PC-9 (cell line): ENCODE data around the gene SCNN1B. TPM values are rescaled to one million over a fixed set of nuclear protein-coding genes. Genes with fewer than 3 reads are reported as not detected.
A peak's percentile ranks its signal among the peaks of the same experiment; 100 is the strongest.
"Not testable (repeated sequence)": the region's sequence is repeated elsewhere in the genome, so short reads cannot be mapped to it uniquely, and the experiment has no call there.

Source experiments
- BruUV-seq: library from RNA; stranded (reverse); fragments of 400-500 nt; replicated peaks from 2 replicates; lab custom pipeline; 2021; lab: Mats Ljungman, UMichigan
- CTCF ChIA-PET: fragments of 300-600 bp; sonication (Branson Sonifier 250); formaldehyde crosslinking; loops from one replicate; lab custom pipeline; 2022; ENCODE audit warnings: antibody characterized with exemption; lab: Charles Lee
- POLR2A ChIA-PET: fragments of 300-600 bp; sonication (Branson Sonifier 250); formaldehyde crosslinking; loops from one replicate; lab custom pipeline; 2022; ENCODE audit warnings: antibody characterized with exemption; ENCODE audit not compliant: unreplicated experiment; lab: Charles Lee
- DNase-seq, 2 experiments: peaks; one replicate each; pipeline versions ENCODE4 v3.0.0 to v3.0.0-alpha.2; 2015 to 2022; ENCODE audit warnings: mixed read lengths in 1 of 2
- H2AFZ ChIP-seq: fragments of 200-600 bp; sonication (generic); 2 replicates; pipeline ENCODE4 v1.8.1; 2017; ENCODE audit warnings: antibody characterized with exemption
- H3F3A ChIP-seq: fragments of 200-600 bp; sonication (generic); 2 replicates; pipeline ENCODE4 v1.8.1; 2017; ENCODE audit warnings: antibody characterized with exemption, mild to moderate bottlenecking, low read depth; ENCODE audit not compliant: insufficient read depth
- H3K27ac ChIP-seq: fragments of 200-600 bp; sonication (generic); 2 replicates; pipeline ENCODE4 v1.6.1; 2016; ENCODE audit warnings: mixed run types
- H3K27me3 ChIP-seq: fragments of 200-600 bp; sonication (generic); 2 replicates; pipeline ENCODE4 v1.6.1; 2016; ENCODE audit warnings: low read depth, mixed run types; ENCODE audit not compliant: insufficient read depth
- H3K36me3 ChIP-seq: fragments of 200-600 bp; sonication (generic); 2 replicates; pipeline ENCODE4 v1.6.1; 2016; ENCODE audit warnings: low read depth, mixed run types
- H3K4me1 ChIP-seq: fragments of 200-600 bp; sonication (generic); replicated peaks from 2 replicates; pipeline ENCODE4 v1.6.1; 2016; ENCODE audit warnings: mixed run types; ENCODE audit not compliant: insufficient read depth
- H3K4me2 ChIP-seq: fragments of 200-600 bp; sonication (generic); 2 replicates; pipeline ENCODE4 v1.6.1; 2017; ENCODE audit warnings: mixed run types
- H3K4me3 ChIP-seq: fragments of 200-600 bp; sonication (generic); 2 replicates; pipeline ENCODE4 v1.6.1; 2016; ENCODE audit warnings: mixed run types
- H3K79me2 ChIP-seq: fragments of 200-600 bp; sonication (generic); 2 replicates; pipeline ENCODE4 v1.6.1; 2017; ENCODE audit warnings: low read depth, mixed run types
- H3K9me2 ChIP-seq: fragments of 200-600 bp; sonication (generic); 2 replicates; pipeline ENCODE4 v1.8.1; 2017; ENCODE audit warnings: mild to moderate bottlenecking; ENCODE audit not compliant: insufficient read depth
- H3K9me3 ChIP-seq: fragments of 200-600 bp; sonication (generic); 2 replicates; pipeline ENCODE4 v1.8.1; 2016; ENCODE audit warnings: low read depth; ENCODE audit not compliant: insufficient read depth
- H4K20me1 ChIP-seq: fragments of 200-600 bp; sonication (generic); 2 replicates; pipeline ENCODE4 v1.8.1; 2017; ENCODE audit not compliant: insufficient read depth
- EZH2 ChIP-seq: fragments of 200-600 bp; sonication (generic); IDR thresholded peaks from 2 replicates; pipeline ENCODE4 v1.8.0; 2017; ENCODE audit warnings: antibody characterized with exemption, low read depth
- intact Hi-C: fragments of 100-400 bp; cut with micrococcal nuclease; formaldehyde crosslinking; loops from one replicate; pipeline ENCODE4 v1.10.0; 2022; ENCODE audit not compliant: unreplicated experiment
- total RNA-seq: library from RNA; stranded (reverse); gene quantifications from 2 replicates; pipeline ENCODE4 v1.2.3, GENCODE V29; 2021
- TF ChIP-seq, protein P1 (sequence below): fragments of 200-600 bp; sonication (generic); conservative IDR thresholded peaks from 2 replicates; pipeline ENCODE4 v1.6.1; 2017; ENCODE audit warnings: mixed run types, antibody characterized with exemption, mild to moderate bottlenecking, moderate library complexity

The SCNN1B gene
- total RNA-seq, 1 experiment from 2014 or later: 0.57 TPM

- no TSS peak for BruUV-seq
- peak overlapping the region; percentile 66 for H3K27ac ChIP-seq
- H3K4me1 ChIP-seq: peaks cover 81% of the 10 kb centered on the region
These were observed 63.6 kb downstream of the SCNN1B start for GRCh38 chr16:23365602-23366240.

GRCh38 chr16:23366341-23366740, 64.2 kb downstream of the SCNN1B start:
- H3K4me1 ChIP-seq: peaks cover 78% of the 10 kb centered on the region
- peaks cover 58% of the 10 kb centered on the region for H3F3A ChIP-seq
- H3K36me3 ChIP-seq, DNase-seq, H4K20me1 ChIP-seq, H2AFZ ChIP-seq, BruUV-seq, H3K79me2 ChIP-seq, H3K4me2 ChIP-seq, H3K27me3 ChIP-seq, H3K9me3 ChIP-seq, POLR2A ChIA-PET, H3K4me3 ChIP-seq, H3K9me2 ChIP-seq: not testable (repeated sequence)
- H3K27ac ChIP-seq: peak overlapping the region; percentile 66
- CTCF ChIA-PET: interaction anchor here (0.6 kb wide), 1 partner anchor 185 kb away, joined by 21 read pairs; no protein-coding TSS in a partner anchor
- intact Hi-C loops: loop anchor here (5.0 kb wide), 2 partner anchors 109 to 184 kb away; partner anchors contain the start of gene SCNN1G

More at GRCh38 chr16:23365602-23366240, 63.6 kb downstream of the SCNN1B start:
- Histone ChIP-seq H3K4me3 (no peak overlapping the region), H3K9me2 (no peaks in the 10 kb centered on the region), H3F3A (peaks cover 63% of the 10 kb centered on the region), H3K4me2 (peak overlapping the region; percentile 51), H4K20me1 (no peaks in the 10 kb centered on the region), H3K36me3 (no peaks in the 10 kb centered on the region), H3K79me2 (no peaks in the 10 kb centered on the region), H3K27me3 (no peaks in the 10 kb centered on the region), H2AFZ (no peak overlapping the region), H3K9me3 (no peaks in the 10 kb centered on the region)
- peak; percentile 49 to 84 for DNase-seq
- POLR2A ChIA-PET: interaction anchor here (0.5 to 0.6 kb wide), 3 partner anchors 11 to 1755 kb away, joined by 3 to 7 read pairs (median 6); no protein-coding TSS in a partner anchor
- intact Hi-C loops: loop anchor here (5.0 kb wide), 2 partner anchors 108 to 183 kb away; partner anchors contain the start of gene SCNN1G
- TF ChIP-seq, protein P1, sequence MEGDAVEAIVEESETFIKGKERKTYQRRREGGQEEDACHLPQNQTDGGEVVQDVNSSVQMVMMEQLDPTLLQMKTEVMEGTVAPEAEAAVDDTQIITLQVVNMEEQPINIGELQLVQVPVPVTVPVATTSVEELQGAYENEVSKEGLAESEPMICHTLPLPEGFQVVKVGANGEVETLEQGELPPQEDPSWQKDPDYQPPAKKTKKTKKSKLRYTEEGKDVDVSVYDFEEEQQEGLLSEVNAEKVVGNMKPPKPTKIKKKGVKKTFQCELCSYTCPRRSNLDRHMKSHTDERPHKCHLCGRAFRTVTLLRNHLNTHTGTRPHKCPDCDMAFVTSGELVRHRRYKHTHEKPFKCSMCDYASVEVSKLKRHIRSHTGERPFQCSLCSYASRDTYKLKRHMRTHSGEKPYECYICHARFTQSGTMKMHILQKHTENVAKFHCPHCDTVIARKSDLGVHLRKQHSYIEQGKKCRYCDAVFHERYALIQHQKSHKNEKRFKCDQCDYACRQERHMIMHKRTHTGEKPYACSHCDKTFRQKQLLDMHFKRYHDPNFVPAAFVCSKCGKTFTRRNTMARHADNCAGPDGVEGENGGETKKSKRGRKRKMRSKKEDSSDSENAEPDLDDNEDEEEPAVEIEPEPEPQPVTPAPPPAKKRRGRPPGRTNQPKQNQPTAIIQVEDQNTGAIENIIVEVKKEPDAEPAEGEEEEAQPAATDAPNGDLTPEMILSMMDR: no peak
- no peak for TF ChIP-seq EZH2
- CTCF ChIA-PET: interaction anchor here (0.6 kb wide), 1 partner anchor 185 kb away, joined by 21 read pairs; no protein-coding TSS in a partner anchor

DNA sequence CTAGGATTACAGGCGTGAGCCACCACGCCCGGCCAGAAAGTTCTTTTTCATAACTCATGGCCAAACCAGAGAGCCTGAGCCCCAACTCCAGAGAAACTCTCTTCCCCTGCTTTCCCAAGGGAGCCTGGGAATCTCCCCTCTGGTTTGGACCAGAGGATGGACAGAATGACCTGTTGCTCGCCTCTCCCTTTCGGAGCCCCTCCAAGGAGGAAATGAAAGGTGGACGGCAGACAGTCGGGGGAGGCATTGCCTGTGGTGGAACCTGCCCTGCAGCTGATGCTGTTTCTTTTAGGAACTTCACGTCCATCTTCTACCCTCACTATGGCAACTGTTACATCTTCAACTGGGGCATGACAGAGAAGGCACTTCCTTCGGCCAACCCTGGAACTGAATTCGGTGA, 65.5 kb downstream of the SCNN1B start:
- Histone ChIP-seq H3K9me2 (no peaks in the 10 kb centered on the region), H3K27me3 (no peaks in the 10 kb centered on the region), H3K79me2 (no peaks in the 10 kb centered on the region), H3K4me3 (no peak overlapping the region), H3K27ac (peak overlapping the region; percentile 43; the same call in 1 of the 2 replicates), H2AFZ (no peak overlapping the region), H3K4me1 (peaks cover 65% of the 10 kb centered on the region), H3F3A (peaks cover 46% of the 10 kb centered on the region), H4K20me1 (no peaks in the 10 kb centered on the region), H3K9me3 (no peaks in the 10 kb centered on the region), H3K36me3 (no peaks in the 10 kb centered on the region), H3K4me2 (no peak overlapping the region)
- ChIA-PET CTCF (no interaction called here), POLR2A (no interaction called here)
- no peak for DNase-seq
- intact Hi-C loops: loop anchor here (5.0 kb wide), 2 partner anchors 110 to 185 kb away; partner anchors contain the start of gene SCNN1G
- BruUV-seq: no TSS peak
- TF ChIP-seq EZH2: no peak
- TF ChIP-seq, protein P1: no peak
